Activated CD8-positive, alpha-beta memory T cell treated with anti-CD3 and anti-CD28 coated beads for 1 hour (primary cell): ENCODE measurements around the gene ZNF496.
"Not testable (repeated sequence)": the region's sequence is repeated elsewhere in the genome, so short reads cannot be mapped to it uniquely, and the experiment has no call there.

Experiments used
- DNase-seq, 2 donors: peaks; one replicate each; pipeline ENCODE4 v3.0.0-alpha.2; 2020; ENCODE audit warnings: low read depth in 1 of 2; ENCODE audit errors: extremely low read depth in 1 of 2

Gene ZNF496

GRCh38 chr1:247295746-247296145, 35.9 kb downstream of the ZNF496 start:
- no peak for DNase-seq

- no peak for DNase-seq
These were observed 36.4 kb downstream of the ZNF496 start for GRCh38 chr1:247295274-247295684.

- DNase-seq, result no peak
These were observed 37.4 kb downstream of the ZNF496 start for GRCh38 chr1:247294282-247294681.

- DNase-seq, result no peak
These were observed 38.6 kb downstream of the ZNF496 start for GRCh38 chr1:247293047-247293446.

DNA sequence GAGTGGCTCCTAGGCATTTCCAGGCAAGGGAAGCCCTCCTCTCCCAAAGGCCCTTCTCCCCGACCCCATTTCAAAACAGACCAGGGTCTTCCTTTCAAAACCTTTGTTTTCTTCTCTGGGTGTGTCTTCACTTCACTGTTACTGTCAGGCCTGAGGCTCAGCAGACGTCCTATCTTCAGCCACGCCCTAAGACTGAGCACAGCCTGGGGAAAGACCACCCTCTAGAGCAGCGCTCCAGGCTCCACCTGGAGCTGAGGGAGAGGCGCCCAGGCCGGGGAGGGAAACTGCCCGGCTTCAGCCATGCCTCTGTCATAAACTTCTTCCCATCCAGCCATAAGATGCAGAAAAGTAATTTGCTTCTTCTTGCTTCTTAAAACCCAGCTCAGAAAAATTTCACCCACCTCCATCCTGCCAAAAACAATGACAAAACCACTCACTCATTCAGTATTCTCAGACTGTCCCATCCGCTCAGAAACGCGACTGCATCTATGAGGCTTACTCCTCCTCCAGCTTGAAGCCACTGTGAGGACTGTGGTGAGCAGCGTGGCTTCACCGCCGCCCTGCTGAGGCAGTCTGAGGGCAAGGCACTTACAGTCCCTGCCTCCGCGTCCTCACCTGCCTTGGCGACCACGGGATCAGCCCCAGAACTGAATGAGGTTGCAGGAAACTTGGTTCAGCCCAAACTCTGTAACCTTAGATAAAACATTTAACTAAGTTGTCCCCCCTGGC, 39.7 kb downstream of the ZNF496 start:
- DNase-seq, result no peak

- no peak for DNase-seq
These were observed 40.5 kb downstream of the ZNF496 start for GRCh38 chr1:247291161-247291560.

DNA sequence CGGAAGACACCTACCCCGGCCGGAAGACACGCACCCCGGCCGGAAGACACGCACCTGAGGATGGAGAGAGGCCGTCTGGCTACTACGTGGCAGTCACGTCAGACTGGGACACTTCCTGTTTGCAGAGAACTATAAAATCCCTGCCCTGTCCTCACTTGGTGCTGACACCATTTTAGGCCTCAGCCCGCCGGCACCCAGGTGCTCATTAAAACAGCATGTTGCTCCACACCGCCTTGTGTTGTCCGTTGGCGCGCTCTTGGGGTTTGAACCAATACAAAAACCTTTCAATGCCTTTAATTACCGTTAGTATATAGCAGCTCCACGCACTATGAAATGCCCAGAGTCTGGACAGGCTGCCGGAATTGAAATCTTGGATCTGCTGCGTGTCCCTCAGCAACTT, 41.1 kb downstream of the ZNF496 start:
- DNase-seq, result no peak

DNA sequence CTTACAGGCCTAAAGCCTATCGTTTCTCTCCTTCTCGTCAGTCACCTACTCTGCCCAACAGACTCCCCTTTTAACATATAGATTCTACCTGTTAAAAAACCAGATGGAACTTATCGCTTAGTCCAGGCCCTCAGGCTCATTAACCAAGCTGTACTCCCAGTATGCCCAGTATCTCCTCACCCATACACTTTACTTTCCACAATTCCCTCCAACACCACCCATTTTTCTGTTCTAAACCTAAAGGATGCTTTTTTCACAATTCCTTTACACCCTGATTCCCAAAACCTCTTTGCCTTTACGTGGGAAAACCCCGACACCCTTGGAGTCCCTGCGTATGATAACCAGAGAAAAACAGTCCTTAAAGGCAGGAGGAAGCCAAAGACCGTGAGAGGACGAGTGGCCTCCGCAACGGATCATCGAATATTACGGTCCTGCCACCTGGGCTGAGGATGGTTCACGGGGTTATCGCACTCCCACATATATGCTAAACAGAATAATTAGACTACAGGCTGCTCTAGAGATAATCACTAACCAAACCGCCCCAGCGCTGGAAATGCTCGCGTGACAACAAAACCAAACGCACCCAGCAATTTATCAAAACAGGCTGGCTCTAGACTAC, 42.3 kb downstream of the ZNF496 start:
- DNase-seq, result not testable (repeated sequence)

GRCh38 chr1:247288341-247288740, 43.3 kb downstream of the ZNF496 start:
- DNase-seq, result no peak

- DNase-seq, result no peak
These were observed 44.2 kb downstream of the ZNF496 start for GRCh38 chr1:247287460-247287859.

GRCh38 chr1:247286134-247286670, 45.5 kb downstream of the ZNF496 start:
- DNase-seq, result no peak

- DNase-seq, result no peak
These were observed 50.6 kb downstream of the ZNF496 start for GRCh38 chr1:247281001-247281574.

DNA sequence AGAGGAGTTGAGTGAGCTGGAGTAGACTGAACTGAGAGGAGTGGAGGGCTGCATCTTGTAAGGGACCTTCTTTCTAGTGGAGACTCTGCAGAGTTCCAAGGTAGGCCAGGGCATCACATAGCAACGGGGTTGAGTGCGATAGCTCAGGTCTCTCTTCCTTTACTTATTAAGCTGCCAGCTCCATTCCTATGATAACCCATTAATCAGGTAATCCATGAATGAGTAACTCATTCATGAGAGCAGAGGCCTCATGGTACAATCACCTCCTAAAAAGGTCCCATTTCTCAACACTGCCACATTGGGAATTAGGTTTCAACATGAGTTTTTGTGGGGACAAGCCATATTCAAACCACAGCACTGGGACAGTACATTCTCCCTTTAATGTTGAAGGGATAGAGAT, 54.5 kb downstream of the ZNF496 start:
- DNase-seq, result no peak

- DNase-seq, result no peak
These were observed 56.9 kb downstream of the ZNF496 start for GRCh38 chr1:247274605-247275256.

DNA sequence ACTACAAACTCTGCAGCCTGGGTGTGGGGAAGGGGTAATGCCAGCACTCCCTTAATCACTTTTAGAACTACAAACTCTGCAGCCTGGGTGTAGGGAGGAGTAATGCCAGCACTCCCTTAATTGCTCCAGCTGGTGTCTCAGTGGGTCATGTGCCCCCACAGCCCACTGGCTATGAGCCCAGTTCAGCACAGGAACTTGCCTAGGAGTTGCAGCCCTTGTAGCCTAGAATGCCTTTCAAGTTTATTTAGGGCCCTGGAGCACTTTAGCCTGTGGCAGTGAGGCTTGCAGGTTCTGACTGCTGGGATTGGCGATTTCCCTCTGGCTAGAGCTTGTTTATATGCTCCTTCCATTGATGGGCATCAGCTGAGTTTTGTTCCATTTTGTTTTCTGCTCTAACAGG, 58.7 kb downstream of the ZNF496 start:
- DNase-seq, result no peak

DNA sequence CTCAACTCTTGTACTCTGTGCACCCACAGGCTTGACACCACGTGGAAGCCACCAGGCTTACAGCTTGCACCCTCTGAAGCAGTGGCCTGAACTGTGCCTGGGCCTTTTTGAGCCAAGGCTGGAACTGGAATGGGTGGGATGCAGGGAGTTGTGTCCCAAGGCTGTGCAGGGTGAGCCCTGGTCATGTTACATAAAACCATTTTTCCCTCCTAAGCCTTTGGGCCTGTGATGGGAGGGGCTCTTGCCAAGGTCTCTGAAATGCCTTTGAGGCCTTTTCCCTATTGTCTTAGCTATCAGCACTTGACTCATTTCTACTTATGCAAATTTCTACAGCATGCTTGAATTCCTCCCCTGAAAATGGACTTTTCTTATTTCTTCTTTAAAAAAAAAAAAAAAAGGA, 61.7 kb downstream of the ZNF496 start:
- no peak for DNase-seq

DNA sequence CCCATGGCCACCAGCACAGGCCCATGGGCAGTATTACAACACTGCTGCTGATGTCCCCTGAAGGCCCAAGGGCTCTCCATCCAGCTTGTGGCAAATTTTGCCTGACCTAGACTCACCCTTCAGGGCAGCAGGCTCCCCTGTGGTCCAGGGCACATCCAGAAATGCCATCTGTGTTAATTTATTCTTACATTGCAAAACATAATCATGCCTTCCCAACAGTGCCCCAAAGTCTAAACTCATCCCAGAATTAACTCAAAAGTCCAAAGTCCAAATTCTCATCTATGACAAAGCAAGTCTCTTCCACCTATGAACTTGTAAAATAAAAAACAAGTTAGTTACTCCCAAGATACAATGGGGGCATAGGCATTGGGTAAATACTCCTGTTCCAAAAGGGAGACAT, 62.5 kb downstream of the ZNF496 start:
- no peak for DNase-seq

DNA sequence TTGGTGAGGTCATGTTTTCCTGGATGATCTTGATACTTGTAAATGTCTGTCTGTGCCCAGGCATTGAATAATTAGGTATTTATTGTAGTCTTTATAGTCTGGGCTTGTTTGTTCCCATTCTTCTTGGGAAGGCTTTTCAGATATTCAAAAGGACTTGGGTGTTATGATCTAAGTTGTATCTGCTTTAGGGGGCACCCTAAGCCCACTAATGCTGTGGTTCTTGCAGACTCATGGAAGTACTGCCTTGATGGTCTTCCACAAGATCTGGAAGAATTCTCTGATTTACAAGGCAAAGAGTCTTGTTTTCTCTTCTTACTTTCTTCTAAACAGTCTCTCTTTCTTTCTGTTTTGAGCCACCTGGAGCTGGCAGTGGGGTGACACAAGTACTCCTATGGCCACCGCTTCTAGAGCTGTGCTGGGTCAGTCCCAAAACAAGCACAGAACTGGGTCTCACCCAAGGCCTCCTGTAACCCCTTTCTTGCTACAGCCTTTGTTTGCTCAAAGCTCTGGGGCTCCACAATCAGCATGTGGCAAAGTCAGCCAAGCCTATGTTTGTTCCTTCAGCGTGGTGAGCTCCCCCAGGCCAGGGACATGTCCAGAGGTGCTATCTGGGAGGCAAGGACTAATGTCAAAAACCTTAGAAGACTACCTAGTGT, 63.1 kb downstream of the ZNF496 start:
- DNase-seq, result no peak

GRCh38 chr1:247266053-247266452, 65.6 kb downstream of the ZNF496 start:
- no peak for DNase-seq

DNA sequence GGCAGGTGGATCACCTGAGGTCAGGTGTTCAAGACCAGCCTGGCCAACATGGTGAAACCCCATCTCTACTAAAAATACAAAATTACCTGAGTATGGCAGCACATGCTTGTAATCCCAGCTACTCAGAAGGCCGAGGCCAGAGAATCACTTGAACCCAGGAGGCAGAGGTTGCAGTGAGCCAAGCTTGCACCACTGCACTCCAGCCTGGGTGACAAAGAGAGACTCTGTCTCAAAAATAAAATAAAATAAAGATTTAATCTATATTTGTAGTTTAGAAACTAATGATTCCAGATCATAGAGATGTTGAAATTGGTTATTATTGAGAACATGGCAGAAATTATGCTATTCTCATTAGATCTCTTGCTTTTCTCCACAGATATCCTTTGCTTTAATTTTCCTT, 75.9 kb downstream of the ZNF496 start, which contains the start of gene VN1R5:
TSS of gene VN1R5 (plus strand) at position 301 of the 400 bp plus-strand sequence.
- not testable (repeated sequence) for DNase-seq

- no peak for DNase-seq
These were observed 84.1 kb downstream of the ZNF496 start for GRCh38 chr1:247247568-247247967.
